GM19193 (cell line): ENCODE results near the gene METTL4.

ENCODE experiments used
- POLR2A ChIP-seq: IDR thresholded peaks from 4 replicates; pipeline ENCODE4 v1.6.1; 2011; ENCODE audit not compliant: insufficient read depth, insufficient read length; ENCODE audit errors: extremely low read depth

METTL4 gene, protein sequence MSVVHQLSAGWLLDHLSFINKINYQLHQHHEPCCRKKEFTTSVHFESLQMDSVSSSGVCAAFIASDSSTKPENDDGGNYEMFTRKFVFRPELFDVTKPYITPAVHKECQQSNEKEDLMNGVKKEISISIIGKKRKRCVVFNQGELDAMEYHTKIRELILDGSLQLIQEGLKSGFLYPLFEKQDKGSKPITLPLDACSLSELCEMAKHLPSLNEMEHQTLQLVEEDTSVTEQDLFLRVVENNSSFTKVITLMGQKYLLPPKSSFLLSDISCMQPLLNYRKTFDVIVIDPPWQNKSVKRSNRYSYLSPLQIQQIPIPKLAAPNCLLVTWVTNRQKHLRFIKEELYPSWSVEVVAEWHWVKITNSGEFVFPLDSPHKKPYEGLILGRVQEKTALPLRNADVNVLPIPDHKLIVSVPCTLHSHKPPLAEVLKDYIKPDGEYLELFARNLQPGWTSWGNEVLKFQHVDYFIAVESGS

DNA sequence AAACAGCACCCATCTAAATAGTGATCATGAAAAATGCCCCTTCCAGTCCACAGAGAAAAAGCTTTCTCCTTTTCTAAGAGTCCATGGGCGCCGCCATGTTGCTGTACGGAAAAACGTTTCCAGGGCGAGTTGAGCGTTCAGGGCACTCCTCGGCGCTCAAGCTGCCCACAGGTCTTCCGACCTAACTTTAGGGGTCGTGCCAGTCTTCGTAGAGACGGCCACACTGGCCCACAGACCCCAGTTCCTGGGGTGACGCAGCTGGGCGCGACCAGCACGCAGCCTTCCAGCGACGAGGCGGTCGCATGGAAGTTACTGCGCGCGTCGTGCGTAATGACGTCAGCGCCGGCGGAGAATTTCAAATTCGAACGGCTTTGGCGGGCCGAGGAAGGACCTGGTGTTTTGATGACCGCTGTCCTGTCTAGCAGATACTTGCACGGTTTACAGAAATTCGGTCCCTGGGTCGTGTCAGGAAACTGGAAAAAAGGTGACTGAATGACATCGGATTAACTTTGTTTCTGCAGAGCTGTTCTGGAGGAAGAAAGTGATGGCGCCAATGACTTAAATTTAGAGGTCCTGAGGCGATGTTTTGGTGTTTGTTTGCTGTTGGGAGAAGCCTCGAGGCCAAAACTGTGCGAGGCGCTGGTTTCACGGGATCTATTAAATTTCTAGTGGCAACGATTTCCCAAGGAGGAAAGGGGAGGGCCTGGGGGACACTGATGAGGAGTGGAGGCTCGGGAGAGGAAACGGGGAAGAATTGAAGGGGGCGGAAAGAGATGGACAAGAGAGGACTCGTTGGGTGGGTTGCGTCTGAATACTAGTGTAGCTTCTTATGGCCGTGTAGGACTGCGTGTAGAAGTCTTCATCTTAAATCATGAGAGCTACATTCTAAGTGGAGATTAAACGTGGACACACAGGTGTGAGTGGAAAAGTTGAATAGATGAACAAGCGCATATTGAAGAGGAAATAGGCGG is at the start of gene METTL4, which contains the start of gene NDC80:
METTL4 (minus strand) TSS at position 306 of the 971 bp plus-strand sequence. CDS start 4,289 bp downstream, outside the sequence.
NDC80 (plus strand) TSS at position 358 of the 971 bp plus-strand sequence. CDS start 1,429 bp downstream, outside the sequence.
- TF ChIP-seq POLR2A = peak; percentile 64

DNA sequence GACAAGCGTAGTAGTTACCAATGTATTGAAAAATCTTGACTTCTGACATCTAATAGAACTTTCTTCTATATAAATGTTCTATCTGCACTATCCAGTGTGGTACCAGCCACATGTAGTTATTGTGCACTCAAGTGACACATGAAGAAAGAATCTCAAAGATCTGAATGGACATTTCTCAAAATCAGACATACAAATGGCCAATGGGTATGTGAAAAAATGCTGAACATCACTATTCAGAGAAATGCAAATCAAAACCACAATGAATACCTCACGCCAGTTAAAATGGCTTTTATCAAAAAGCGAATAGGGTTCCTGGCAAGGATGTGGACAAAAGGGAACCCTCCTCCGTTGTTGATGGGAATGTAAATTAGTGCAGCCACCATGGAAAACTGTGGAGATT is 46.7 kb upstream of the METTL4 start:
- no peak for TF ChIP-seq POLR2A

DNA sequence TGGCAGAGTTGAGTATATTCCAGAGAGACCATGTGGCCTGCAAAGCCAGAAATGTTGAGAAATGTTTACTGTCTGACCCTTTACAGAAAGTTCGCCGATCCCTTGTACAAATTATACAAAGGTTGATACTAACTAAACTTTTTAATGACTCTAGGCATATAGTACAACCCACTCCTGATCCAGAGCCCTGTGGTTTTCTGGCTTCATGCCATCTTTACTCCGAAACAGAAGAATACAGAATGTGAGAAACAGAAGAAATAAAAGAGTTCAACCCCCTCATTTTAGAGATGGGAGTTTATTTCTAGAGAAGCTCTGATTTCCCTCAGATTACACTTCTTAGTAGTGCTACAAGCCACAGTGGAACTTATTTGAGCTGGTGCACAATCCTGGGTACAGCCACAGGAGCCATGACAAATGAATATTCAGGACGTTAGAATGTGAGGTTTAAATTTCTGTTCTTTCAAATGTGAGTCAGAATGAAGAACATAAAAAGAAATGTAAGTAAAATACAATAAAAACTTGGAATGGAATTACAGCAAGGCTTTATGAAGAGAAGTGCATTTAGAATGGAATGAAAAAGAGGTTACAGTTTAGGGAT is 46.2 kb upstream of the METTL4 start:
- no peak for TF ChIP-seq POLR2A

DNA sequence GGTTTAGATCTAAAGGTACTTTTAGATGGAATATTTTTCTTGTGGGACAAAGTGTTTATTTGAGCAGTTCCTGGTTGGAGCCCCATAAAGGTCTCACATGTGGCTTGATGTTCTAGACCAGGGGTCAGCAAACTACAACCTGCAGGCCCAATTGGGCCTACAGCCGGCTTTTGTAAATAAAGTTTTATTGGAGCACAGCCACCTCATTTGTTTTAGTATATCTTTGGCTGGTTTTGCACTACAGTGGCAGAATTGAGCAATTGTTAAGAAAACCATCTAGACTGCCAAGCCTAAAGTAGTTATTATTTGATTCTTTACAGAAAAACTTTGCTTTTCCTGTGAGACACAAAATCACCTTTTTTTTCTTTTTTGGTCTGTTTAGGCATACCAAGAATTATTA is 41.7 kb upstream of the METTL4 start:
- no peak for TF ChIP-seq POLR2A

DNA sequence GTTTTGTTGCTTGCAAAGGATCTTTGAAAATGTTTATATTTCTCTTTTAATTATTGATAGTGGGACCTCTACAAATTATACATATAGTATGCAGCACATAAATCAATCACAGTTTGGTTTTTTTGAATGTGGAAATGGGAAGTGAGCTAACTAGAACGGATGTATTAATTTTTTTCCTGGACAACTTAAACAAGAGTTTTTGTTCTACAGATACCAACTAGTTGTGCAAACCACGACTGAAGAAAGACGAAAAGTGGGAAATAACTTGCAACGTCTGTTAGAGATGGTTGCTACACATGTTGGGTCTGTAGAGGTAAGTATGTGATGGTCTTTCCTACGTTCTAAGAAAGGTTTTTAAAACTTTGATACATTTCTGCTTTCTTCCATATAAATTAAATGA is 39.2 kb upstream of the METTL4 start:
- TF ChIP-seq POLR2A = no peak

DNA sequence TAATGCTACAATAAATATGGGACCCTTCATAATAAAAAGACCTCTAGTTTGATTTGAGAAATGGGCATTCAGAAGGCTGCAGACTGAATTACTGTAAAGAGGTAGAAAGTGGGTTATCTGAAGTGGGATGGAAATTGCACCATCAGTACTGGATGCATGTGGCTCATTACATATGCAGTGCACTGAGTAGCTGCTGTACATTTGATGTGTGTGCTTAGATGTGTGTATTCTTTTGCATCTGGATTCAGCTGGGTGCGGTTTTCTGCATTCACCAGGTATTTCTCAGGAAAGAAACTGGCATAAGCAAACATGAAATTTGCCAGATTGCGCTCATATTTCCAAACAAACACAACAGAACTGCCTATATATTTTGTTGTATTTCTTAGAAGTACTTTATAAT is 38.3 kb upstream of the METTL4 start:
- TF ChIP-seq POLR2A = no peak

DNA sequence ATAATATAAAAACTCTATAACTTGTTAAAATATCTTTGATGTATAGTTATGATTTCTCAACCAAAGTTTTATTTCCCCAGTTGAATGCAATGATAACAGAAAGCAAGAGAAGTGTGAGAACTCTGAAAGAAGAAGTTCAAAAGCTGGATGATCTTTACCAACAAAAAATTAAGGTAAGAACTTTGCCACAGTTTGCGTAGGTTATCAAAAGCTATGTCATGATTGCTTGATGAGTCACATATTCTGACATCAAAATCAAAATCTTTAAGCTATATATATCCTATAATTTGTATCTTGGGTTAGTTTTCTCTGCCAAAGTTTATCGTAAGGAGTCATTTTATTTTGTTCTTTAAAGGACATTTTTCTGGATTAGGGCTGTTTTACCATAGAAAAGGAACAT is 35.0 kb upstream of the METTL4 start:
- TF ChIP-seq POLR2A = no peak

DNA sequence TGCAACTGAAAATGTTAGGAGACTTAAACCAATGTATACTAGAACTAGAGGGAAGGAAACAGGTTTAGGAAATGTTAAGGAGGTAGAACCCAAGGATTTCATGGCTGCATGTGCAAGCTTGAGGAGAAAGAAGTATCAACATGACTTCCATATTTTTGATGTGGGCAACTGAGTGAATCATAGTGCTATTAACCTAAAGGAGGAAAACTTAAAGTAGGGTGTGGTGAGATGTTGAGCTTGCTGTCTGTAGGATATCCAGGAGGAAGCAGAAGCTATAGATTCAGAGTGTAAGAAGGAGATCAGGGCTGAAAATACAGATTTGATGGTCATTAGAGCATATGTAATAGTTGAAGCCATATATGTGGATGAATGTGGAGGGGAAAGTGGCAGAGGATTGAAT is 31.5 kb upstream of the METTL4 start:
- no peak for TF ChIP-seq POLR2A

DNA sequence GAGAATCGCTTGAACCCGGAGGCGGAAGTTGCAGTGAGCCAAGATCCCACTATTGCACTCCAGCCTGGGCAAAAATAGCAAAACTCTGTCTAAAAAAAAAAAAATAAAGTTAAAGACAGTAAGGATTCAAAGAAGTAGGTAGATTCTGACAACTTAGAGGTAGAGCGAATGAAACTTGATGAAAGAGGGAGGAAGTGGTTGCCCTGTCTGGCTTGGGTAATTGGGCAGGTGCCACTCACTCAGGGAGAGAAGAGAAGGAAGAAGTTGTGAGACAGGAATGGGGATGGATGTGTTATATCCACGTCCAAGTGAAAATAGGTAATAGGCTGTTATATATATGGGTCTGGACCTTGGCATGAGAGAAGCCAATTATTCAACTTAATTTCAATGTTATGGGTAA is 26.3 kb upstream of the METTL4 start:
- no peak for TF ChIP-seq POLR2A

DNA sequence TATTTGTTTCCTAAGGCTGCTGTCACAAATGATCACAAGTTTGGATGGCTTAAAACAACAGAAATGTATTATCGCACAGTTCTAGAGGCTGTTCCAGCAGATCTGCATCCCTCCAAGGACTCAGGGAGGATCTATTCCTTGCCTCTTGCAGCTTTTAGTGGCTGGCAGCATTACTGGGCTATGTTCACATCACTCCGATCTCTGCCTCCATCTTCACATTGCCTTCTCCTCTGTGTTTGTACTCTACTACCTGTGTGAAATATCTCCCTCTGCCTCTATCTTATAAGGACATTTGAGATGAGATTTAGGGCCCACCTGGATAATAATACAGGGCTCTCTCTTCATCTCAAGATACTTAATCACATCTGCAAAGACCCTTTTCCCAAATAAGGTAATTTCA is 19.0 kb upstream of the METTL4 start:
- TF ChIP-seq POLR2A = no peak

DNA sequence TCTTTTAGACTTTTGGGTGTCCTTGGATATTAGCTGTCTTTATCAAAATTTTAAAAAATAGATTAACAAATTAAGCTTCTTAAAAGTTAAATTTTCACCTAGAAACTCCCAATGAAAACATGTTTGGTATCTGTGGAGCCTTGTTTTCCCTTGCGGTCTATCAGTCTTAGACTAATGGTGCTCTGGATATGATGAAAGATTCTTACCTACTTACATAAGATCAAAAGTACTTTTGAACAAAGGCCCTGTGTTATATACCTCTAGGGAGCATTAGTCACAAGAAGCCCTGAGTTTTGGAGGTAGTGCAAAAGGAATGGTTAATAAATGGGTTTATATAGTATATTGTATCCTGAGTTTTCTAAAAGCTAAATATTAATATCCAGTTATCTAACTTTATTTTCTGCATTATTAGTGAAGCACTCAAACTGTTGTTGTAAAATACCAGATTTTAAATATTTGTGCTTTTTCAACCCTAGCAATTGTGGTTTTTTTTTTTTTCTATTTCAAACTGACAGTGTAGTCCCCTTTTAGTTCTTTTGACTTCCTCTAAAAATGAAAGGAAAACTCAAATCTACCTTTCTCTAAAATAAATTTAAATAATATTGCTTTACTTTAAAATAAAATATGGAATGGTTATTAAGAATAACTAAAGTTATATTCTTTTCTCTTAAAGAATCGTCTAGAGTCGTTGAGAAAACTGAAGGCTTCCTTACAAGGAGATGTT is 18.2 kb upstream of the METTL4 start:
- TF ChIP-seq POLR2A = no peak

DNA sequence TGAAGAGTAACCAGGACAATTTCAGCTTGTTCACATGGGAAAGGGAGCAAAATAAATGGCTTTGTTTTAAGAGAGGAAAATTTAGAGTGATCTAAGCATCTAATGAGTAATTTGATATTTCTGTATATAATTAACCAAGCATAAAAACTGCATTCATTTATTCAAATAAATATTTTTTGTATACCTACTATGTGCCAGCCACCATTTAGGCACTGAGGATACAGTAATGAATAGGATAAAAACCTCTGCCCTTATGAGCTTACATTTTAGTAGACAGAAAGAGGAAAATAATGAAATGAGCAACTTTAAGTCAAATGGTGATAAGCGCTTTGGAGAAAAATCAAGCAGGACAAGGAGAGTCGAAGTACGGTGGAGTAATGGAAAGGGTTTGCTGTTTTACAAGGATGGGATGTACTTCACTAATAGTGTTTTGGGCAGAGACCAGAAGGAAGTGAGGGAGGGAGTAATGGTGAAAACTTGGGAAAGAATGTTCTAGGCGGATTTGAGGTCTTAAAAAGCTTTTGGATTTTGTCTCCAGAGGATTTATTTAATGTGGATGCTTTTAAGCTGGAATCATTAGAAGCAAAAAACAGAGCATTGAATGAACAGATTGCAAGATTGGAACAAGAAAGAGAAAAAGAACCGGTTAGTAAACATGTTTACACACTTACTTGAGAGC is 17.5 kb upstream of the METTL4 start:
- no peak for TF ChIP-seq POLR2A

DNA sequence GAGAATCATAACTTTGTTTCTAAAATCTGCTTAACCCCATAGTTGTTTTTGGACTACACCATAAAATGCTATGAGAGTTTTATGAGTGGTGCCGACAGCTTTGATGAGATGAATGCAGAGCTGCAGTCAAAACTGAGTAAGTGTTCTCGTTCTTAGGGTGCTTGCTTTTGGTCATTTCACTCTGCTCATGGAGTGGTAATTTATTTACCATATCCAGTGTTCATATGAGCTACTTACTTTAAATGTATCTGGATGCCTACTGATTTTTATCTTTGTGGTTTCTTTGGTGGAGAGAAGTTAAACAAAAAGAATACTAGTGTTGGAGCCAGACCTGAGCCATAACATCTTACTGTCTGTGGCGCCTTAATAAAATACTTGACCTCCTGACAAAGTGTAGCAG is 16.5 kb upstream of the METTL4 start:
- no peak for TF ChIP-seq POLR2A

DNA sequence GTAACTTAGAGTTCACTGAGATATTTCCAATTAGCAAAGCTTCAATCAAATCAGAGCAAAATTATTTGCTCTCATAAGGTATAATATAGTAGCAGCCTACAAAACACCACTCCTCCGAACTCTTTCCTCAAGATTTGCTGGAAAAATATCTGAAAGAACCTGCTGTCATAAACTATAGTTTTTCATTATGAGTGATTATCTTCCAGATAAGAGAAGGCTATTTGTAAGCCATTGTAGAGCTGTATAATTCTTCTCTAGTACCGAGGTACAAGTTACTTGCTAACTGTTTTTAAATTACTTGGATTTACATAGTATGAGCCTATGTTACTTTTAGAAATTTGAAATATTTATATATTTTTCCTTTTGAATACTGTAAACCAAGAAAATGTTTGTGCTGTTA is 2.1 kb upstream of the METTL4 start:
- no peak for TF ChIP-seq POLR2A
